K562 (cell line): ENCODE results near the gene THUMPD1. TPM values are rescaled to one million over a fixed set of nuclear protein-coding genes. Genes with fewer than 3 reads are reported as not detected.

Experiments used
- DMBX1 ChIP-seq: fragments of 250-450 bp; sonication (Bioruptor Pico); IDR thresholded peaks from 2 replicates; pipeline ENCODE4 v1.8.0; 2022; ENCODE audit warnings: inconsistent platforms, mild to moderate bottlenecking, moderate library complexity, borderline replicate concordance
- HMGN3 ChIP-seq: IDR thresholded peaks from 2 replicates; pipeline ENCODE4 v1.6.1; 2011; ENCODE audit warnings: borderline replicate concordance, low read depth, mild to moderate bottlenecking, mixed read lengths, low read length; ENCODE audit not compliant: insufficient read length; ENCODE audit errors: extremely low read depth
- HNRNPH1 ChIP-seq: fragments of 200-400 bp; formaldehyde crosslinking; optimal IDR thresholded peaks from 2 replicates; pipeline ENCODE3; 2017; ENCODE audit warnings: low read depth, mild to moderate bottlenecking, low read length, moderate library complexity
- KLF13 ChIP-seq: fragments of 450-650 bp; IDR thresholded peaks from 2 replicates; pipeline ENCODE4 v1.6.1; 2016; ENCODE audit warnings: missing genetic modification characterization, low read depth, mild to moderate bottlenecking, missing compliant biosample characterization, moderate library complexity, borderline replicate concordance
- LARP7 ChIP-seq: fragments of 450-650 bp; IDR thresholded peaks from 2 replicates; pipeline ENCODE4 v1.6.1; 2016
- MIER1 ChIP-seq: fragments of 450-650 bp; IDR thresholded peaks from 2 replicates; pipeline ENCODE4 v1.6.1; 2016; ENCODE audit warnings: antibody characterized with exemption, mild to moderate bottlenecking, low read depth
- SMAD4 ChIP-seq: fragments of 250-450 bp; sonication (Bioruptor Pico); conservative IDR thresholded peaks from 2 replicates; pipeline ENCODE4 v1.8.0; 2021; ENCODE audit warnings: inconsistent platforms, mild to moderate bottlenecking, moderate library complexity
- SRSF3 ChIP-seq: fragments of 200-400 bp; formaldehyde crosslinking; IDR thresholded peaks from 2 replicates; pipeline ENCODE4 v1.6.1; 2016; ENCODE audit warnings: mild to moderate bottlenecking, low read length, moderate library complexity; ENCODE audit not compliant: insufficient read depth
- TCF3 ChIP-seq: sonication (generic); formaldehyde crosslinking; IDR thresholded peaks from 2 replicates; pipeline ENCODE4 v1.4.0; 2020; ENCODE audit warnings: mild to moderate bottlenecking, missing genetic modification reagents
- TRIM24 ChIP-seq, 2 experiments: fragments of 450-650 bp; IDR thresholded peaks; 2 replicates each; pipeline ENCODE4 v1.6.1; 2016
- ZNF165 ChIP-seq: fragments of 250-450 bp; sonication (Bioruptor Pico); IDR thresholded peaks from 2 replicates; pipeline ENCODE4 v1.4.0; 2020; ENCODE audit warnings: borderline replicate concordance
- ZNF24 ChIP-seq: fragments of 450-650 bp; IDR thresholded peaks from 2 replicates; pipeline ENCODE4 v1.6.1; 2016
- ZNF316 ChIP-seq: fragments of 450-650 bp; IDR thresholded peaks from 2 replicates; pipeline ENCODE4 v1.6.1; 2016
- ZNF41 ChIP-seq: fragments of 250-450 bp; sonication (Bioruptor Pico); conservative IDR thresholded peaks from 2 replicates; pipeline ENCODE4 v1.4.0; 2020; ENCODE audit warnings: mild to moderate bottlenecking
- ZNF766 ChIP-seq: fragments of 200-800 bp; sonication (Bioruptor generic); conservative IDR thresholded peaks from 2 replicates; pipeline ENCODE4 v1.6.1; 2016; ENCODE audit warnings: missing genetic modification characterization, missing compliant biosample characterization
- ZNF77 ChIP-seq: fragments of 250-450 bp; sonication (Bioruptor Pico); IDR thresholded peaks from 2 replicates; pipeline ENCODE4 v1.5.0; 2020
- polyA plus RNA-seq, 8 experiments: library from polyadenylated mRNA; depleted of rRNA in 4 of 8; stranded (reverse) in 5 of 8; unstranded in 3 of 8; fragments of >200 nt; fragmentation: Nextera tagmentation in 2 of 8; fragmentation: Illumina TruSeq in 1 of 8; extraction: Ambion mirVana in 2 of 8; extraction: Trizol in 1 of 8; gene quantifications; 2 replicates each; pipeline versions ENCODE4 v1.2.1 to v1.2.3, GENCODE V29; 2011 to 2014; ENCODE audit warnings: inconsistent platforms in 1 of 8, missing spikeins in 1 of 8
- total RNA-seq, 7 experiments: library from RNA; depleted of rRNA in 6 of 7; stranded (reverse); fragments of >200 nt in 6 of 7; fragmentation: Illumina TruSeq in 2 of 7; extraction: Trizol in 2 of 7; gene quantifications; 2 replicates each; pipeline versions ENCODE4 v1.2.1 to v1.2.3, GENCODE V29; 2011 to 2021; ENCODE audit warnings: low replicate concordance in 1 of 7
- TF ChIP-seq, protein P1 (sequence below): fragments of 450-650 bp; conservative IDR thresholded peaks from 2 replicates; pipeline ENCODE4 v1.6.1; 2016; ENCODE audit warnings: missing genetic modification characterization, low read depth, mild to moderate bottlenecking, control low read depth, missing compliant biosample characterization
- TF ChIP-seq, protein P2 (sequence below): sonication (generic); formaldehyde crosslinking; IDR thresholded peaks from 2 replicates; pipeline ENCODE4 v1.5.0; 2020; ENCODE audit warnings: missing genetic modification reagents
- TF ChIP-seq, protein P3 (sequence below): fragments of 450-650 bp; IDR thresholded peaks from 2 replicates; pipeline ENCODE4 v1.6.1; 2017; ENCODE audit warnings: antibody characterized with exemption, mild to moderate bottlenecking
- TF ChIP-seq, protein P4 (sequence below): sonication (generic); IDR thresholded peaks from 2 replicates; pipeline ENCODE4 v1.6.1; 2016
- TF ChIP-seq, protein P5 (sequence below): fragments of 450-650 bp; formaldehyde crosslinking; IDR thresholded peaks from 2 replicates; pipeline ENCODE4 v1.4.0; 2020; ENCODE audit warnings: mild to moderate bottlenecking, moderate library complexity

Gene THUMPD1
- total and polyA plus RNA-seq, 9 of the 15 experiments (the other 6 are each of a cell fraction or from before 2014, with no cell fraction given): 37.8 to 101 (median 56.8) TPM

DNA sequence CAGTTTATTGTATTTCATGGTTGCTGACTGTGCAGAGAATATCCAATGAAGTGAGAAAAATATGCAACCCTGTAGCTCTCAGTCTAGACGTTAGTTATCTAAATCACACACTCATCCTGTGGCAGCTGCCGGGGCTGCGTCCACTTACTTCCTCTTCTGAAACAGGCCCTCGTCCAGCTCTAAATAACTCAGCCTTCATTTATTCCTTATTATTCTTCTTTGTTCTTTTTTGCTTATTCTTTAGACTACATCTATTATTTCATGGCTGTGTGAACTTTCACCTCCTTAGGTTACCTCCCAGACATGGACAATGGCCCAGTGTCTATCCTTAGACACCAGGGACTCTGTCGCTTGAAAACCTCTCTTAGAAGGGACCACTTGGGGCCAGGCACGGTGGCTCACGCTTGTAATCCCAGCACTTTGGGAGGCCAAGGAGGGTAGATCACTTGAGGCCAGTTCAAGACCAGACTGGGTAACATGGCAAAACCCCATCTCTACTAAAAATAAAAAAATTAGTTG, 3.4 kb upstream of the THUMPD1 start (continued):
- TF ChIP-seq, protein P1, sequence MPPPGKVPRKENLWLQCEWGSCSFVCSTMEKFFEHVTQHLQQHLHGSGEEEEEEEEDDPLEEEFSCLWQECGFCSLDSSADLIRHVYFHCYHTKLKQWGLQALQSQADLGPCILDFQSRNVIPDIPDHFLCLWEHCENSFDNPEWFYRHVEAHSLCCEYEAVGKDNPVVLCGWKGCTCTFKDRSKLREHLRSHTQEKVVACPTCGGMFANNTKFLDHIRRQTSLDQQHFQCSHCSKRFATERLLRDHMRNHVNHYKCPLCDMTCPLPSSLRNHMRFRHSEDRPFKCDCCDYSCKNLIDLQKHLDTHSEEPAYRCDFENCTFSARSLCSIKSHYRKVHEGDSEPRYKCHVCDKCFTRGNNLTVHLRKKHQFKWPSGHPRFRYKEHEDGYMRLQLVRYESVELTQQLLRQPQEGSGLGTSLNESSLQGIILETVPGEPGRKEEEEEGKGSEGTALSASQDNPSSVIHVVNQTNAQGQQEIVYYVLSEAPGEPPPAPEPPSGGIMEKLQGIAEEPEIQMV: no peak
- TF ChIP-seq HMGN3 (no peak), TRIM24 (IDR thresholded peaks at IDR 0.05) (peak; percentile 62 to 81), ZNF77 (CRISPR knock-in tag) (no peak), ZNF766 (CRISPR knock-in tag) (peak; percentile 79), ZNF165 (peak; percentile 62; the same call in 1 of the 2 replicates), SMAD4 (CRISPR knock-in tag) (peak; percentile 100), TCF3 (CRISPR knock-in tag) (peak; percentile 88), SRSF3 (no peak), ZNF24 (peak; percentile 86), ZNF316 (peak; percentile 89), KLF13 (tag) (no peak), LARP7 (no peak), MIER1 (no peak), HNRNPH1 (no peak), ZNF41 (CRISPR knock-in tag) (no peak), DMBX1 (CRISPR knock-in tag) (peak; percentile 84; the same call in 1 of the 2 replicates)
- TF ChIP-seq, protein P2, sequence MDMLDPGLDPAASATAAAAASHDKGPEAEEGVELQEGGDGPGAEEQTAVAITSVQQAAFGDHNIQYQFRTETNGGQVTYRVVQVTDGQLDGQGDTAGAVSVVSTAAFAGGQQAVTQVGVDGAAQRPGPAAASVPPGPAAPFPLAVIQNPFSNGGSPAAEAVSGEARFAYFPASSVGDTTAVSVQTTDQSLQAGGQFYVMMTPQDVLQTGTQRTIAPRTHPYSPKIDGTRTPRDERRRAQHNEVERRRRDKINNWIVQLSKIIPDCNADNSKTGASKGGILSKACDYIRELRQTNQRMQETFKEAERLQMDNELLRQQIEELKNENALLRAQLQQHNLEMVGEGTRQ (CRISPR knock-in tag): no peak
- TF ChIP-seq, protein P3, sequence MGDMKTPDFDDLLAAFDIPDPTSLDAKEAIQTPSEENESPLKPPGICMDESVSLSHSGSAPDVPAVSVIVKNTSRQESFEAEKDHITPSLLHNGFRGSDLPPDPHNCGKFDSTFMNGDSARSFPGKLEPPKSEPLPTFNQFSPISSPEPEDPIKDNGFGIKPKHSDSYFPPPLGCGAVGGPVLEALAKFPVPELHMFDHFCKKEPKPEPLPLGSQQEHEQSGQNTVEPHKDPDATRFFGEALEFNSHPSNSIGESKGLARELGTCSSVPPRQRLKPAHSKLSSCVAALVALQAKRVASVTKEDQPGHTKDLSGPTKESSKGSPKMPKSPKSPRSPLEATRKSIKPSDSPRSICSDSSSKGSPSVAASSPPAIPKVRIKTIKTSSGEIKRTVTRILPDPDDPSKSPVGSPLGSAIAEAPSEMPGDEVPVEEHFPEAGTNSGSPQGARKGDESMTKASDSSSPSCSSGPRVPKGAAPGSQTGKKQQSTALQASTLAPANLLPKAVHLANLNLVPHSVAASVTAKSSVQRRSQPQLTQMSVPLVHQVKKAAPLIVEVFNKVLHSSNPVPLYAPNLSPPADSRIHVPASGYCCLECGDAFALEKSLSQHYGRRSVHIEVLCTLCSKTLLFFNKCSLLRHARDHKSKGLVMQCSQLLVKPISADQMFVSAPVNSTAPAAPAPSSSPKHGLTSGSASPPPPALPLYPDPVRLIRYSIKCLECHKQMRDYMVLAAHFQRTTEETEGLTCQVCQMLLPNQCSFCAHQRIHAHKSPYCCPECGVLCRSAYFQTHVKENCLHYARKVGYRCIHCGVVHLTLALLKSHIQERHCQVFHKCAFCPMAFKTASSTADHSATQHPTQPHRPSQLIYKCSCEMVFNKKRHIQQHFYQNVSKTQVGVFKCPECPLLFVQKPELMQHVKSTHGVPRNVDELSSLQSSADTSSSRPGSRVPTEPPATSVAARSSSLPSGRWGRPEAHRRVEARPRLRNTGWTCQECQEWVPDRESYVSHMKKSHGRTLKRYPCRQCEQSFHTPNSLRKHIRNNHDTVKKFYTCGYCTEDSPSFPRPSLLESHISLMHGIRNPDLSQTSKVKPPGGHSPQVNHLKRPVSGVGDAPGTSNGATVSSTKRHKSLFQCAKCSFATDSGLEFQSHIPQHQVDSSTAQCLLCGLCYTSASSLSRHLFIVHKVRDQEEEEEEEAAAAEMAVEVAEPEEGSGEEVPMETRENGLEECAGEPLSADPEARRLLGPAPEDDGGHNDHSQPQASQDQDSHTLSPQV: peak; percentile 91
- TF ChIP-seq, protein P4, sequence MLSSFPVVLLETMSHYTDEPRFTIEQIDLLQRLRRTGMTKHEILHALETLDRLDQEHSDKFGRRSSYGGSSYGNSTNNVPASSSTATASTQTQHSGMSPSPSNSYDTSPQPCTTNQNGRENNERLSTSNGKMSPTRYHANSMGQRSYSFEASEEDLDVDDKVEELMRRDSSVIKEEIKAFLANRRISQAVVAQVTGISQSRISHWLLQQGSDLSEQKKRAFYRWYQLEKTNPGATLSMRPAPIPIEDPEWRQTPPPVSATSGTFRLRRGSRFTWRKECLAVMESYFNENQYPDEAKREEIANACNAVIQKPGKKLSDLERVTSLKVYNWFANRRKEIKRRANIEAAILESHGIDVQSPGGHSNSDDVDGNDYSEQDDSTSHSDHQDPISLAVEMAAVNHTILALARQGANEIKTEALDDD: peak; percentile 57
- TF ChIP-seq, protein P5, sequence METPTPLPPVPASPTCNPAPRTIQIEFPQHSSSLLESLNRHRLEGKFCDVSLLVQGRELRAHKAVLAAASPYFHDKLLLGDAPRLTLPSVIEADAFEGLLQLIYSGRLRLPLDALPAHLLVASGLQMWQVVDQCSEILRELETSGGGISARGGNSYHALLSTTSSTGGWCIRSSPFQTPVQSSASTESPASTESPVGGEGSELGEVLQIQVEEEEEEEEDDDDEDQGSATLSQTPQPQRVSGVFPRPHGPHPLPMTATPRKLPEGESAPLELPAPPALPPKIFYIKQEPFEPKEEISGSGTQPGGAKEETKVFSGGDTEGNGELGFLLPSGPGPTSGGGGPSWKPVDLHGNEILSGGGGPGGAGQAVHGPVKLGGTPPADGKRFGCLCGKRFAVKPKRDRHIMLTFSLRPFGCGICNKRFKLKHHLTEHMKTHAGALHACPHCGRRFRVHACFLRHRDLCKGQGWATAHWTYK: 0 out of 2 replicates have a peak, but pooled peaks have one; percentile 22
